Measurements from ENCODE around the gene CC2D2A.

Gene CC2D2A

DNA sequence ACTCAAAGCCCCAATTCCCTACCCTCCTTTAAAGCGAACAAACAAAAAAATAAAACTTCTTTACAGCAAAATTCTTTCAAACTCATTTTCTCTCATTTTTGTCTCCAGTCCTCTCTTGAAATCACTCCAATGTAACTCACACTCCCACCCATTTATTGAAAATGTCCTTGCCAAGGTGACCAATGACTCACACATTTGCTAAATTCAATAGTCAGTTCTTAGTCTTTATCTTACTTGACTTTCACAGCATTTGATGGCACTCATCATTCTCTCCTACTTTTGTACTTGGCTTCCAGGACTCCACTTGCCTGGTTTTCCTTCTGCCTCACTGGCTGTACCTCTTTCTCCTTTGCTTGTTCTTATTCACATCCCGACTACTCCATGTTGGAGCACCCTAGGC is 19.9 kb downstream of the CC2D2A start:
- H3K4me1 ChIP-seq (ENCODE audit: control insufficient read depth, insufficient read depth, low read length, poor library complexity, severe bottlenecking) = no peaks in the 10 kb centered on the region
- no peaks in the 10 kb centered on the region for H3K9me3 ChIP-seq (ENCODE audit: control insufficient read depth, low read length)
- no peak overlapping the region for H3K27ac ChIP-seq (ENCODE audit: low read depth, low read length, severe bottlenecking)
- WGBS, 2 experiments (ENCODE audit: insufficient coverage in 2 of 2) = 92 to 100% methylated on average over 2 of the region's 2 CpGs
- H3K36me3 ChIP-seq (ENCODE audit: control insufficient read depth, insufficient read depth, low read length) = peaks cover 18% of the 10 kb centered on the region
- no peak overlapping the region for H3K4me3 ChIP-seq (ENCODE audit: extremely low read depth, insufficient read depth, low read length, poor library complexity, severe bottlenecking)

DNA sequence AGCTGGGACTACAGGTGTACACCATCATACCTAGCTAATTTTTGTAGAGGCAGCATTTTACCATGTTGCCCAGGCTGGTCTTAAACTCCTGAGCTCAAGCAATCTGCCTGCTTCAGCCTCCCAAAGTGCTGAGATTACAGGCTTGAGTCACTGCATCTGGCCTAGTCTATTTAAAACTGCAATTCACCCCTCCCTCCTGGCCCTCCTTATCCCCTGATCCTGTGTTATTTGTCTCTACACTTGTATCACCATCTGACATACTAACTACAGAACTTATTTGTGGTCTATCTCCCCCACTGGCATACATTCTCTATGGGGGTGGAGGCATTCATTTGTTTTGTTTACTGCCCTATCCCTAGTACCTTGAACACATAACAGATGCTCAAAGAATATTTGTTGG is 23.7 kb downstream of the CC2D2A start:
- Histone ChIP-seq H3K36me3 (ENCODE audit: control insufficient read depth, insufficient read depth, low read length) (peaks cover 18% of the 10 kb centered on the region), H3K9me3 (ENCODE audit: control insufficient read depth, low read length) (peaks cover 12% of the 10 kb centered on the region), H3K4me1 (ENCODE audit: control insufficient read depth, insufficient read depth, low read length, poor library complexity, severe bottlenecking) (no peaks in the 10 kb centered on the region), H3K27ac (ENCODE audit: low read depth, low read length, severe bottlenecking) (no peak overlapping the region), H3K4me3 (ENCODE audit: extremely low read depth, insufficient read depth, low read length, poor library complexity, severe bottlenecking) (no peak overlapping the region)

DNA sequence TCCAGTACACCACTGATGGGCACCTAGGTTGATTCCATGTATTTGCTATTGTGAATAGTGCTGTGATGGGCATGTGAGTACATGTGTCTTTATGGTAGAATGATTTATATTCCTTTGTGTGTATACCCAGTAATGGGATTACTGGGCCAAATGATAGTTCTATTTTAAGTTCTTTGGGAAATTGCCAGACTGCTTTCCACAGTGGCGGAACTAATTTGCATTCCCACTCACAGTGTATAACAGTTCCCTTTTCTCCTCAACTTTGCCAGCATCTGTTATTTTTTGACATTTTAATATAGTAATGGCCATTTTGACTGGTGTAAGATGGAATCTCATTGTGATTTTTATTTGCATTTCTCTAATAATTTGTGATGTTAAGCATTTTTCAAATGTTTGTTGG is 25.9 kb downstream of the CC2D2A start:
- H3K27ac ChIP-seq (ENCODE audit: low read depth, low read length, severe bottlenecking) = no peak overlapping the region
- WGBS, 2 experiments (ENCODE audit: insufficient coverage in 2 of 2) = no CpG with 5 or more reads among the region's 1 CpG

DNA sequence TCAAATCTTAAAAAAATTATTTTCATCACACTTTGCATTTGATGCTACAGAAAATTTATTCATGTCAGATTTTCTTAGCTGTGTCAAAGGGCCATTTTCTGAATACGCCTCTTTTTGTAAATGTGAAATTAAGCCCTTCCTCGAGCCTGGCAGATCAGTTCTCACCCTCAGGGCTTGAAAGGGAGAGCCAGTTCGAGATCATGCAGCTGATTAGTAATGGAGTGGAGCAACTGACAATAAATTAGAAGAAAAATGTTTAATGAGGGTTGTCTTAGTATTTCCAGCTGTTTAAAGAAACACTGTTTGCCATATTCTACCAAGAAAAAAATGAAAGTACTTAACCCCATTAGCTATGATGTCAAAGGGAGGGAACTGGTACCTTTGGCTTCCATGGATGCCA is 28.7 kb downstream of the CC2D2A start:
- 86 to 90% methylated on average over 2 to 3 of the region's 3 CpGs for WGBS, 2 experiments (ENCODE audit: insufficient coverage in 2 of 2)
- no peaks in the 10 kb centered on the region for H3K36me3 ChIP-seq (ENCODE audit: control insufficient read depth, insufficient read depth, low read length)
- peaks cover 4% of the 10 kb centered on the region for H3K4me1 ChIP-seq (ENCODE audit: control insufficient read depth, insufficient read depth, low read length, poor library complexity, severe bottlenecking)
- no peak overlapping the region for H3K27ac ChIP-seq (ENCODE audit: low read depth, low read length, severe bottlenecking)
- H3K4me3 ChIP-seq (ENCODE audit: extremely low read depth, insufficient read depth, low read length, poor library complexity, severe bottlenecking) = no peak overlapping the region
- H3K9me3 ChIP-seq (ENCODE audit: control insufficient read depth, low read length) = peaks cover 12% of the 10 kb centered on the region

More for the DNA sequence above, 25.9 kb downstream of the CC2D2A start:
- Histone ChIP-seq H3K9me3 (ENCODE audit: control insufficient read depth, low read length) (peaks cover 12% of the 10 kb centered on the region), H3K4me3 (ENCODE audit: extremely low read depth, insufficient read depth, low read length, poor library complexity, severe bottlenecking) (no peak overlapping the region), H3K36me3 (ENCODE audit: control insufficient read depth, insufficient read depth, low read length) (no peaks in the 10 kb centered on the region), H3K4me1 (ENCODE audit: control insufficient read depth, insufficient read depth, low read length, poor library complexity, severe bottlenecking) (peaks cover 4% of the 10 kb centered on the region)

DNA sequence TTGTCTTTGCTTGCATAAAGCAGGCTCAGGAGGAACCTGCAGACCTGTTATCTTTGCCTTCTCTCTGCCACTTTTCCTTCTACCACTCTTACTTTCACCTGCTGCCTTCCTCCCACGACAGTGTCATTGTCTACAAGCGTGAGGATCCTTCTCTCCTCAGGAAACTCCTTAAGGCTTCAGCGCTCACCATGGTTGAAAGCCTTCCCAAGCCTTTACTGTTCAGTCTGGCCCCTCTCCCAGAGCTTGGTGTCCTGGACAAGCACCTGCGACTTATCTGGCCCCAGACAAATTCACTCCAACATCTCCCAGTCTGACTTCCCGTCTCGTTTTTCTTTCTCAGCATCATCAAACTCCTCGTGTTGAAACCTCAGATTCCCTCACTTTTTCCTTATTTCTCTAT is 31.0 kb downstream of the CC2D2A start:
- H3K36me3 ChIP-seq (ENCODE audit: control insufficient read depth, insufficient read depth, low read length) = peaks cover 7% of the 10 kb centered on the region
- H3K9me3 ChIP-seq (ENCODE audit: control insufficient read depth, low read length) = peaks cover 12% of the 10 kb centered on the region
- 94 to 99% methylated on average over 6 to 7 of the region's 7 CpGs for WGBS, 2 experiments (ENCODE audit: insufficient coverage in 2 of 2)
- H3K4me3 ChIP-seq (ENCODE audit: extremely low read depth, insufficient read depth, low read length, poor library complexity, severe bottlenecking) = no peak overlapping the region
- peaks cover 4% of the 10 kb centered on the region for H3K4me1 ChIP-seq (ENCODE audit: control insufficient read depth, insufficient read depth, low read length, poor library complexity, severe bottlenecking)
- no peak overlapping the region for H3K27ac ChIP-seq (ENCODE audit: low read depth, low read length, severe bottlenecking)

DNA sequence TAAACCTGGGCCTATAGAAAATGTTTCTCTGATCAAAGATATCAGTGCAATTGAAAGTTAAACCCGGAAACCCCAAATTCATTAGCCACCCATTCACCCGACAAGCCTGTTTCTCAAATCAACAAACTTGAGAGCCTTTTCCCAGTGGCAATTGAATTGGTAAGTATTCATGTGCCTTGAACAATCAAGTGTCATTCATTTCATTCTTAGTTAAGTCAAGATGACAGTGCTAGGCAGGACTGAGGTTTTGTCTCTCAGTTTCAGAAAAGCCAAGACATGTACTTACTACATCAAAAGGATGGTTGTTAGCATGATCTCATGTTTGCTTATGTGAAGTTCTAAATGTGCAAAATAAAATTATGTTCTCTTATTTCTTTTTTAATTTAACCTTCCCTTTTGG is 32.3 kb downstream of the CC2D2A start:
- no peak overlapping the region for H3K4me3 ChIP-seq (ENCODE audit: extremely low read depth, insufficient read depth, low read length, poor library complexity, severe bottlenecking)
- peaks cover 7% of the 10 kb centered on the region for H3K36me3 ChIP-seq (ENCODE audit: control insufficient read depth, insufficient read depth, low read length)
- peaks cover 8% of the 10 kb centered on the region for H3K9me3 ChIP-seq (ENCODE audit: control insufficient read depth, low read length)
- peaks cover 4% of the 10 kb centered on the region for H3K4me1 ChIP-seq (ENCODE audit: control insufficient read depth, insufficient read depth, low read length, poor library complexity, severe bottlenecking)
- no peak overlapping the region for H3K27ac ChIP-seq (ENCODE audit: low read depth, low read length, severe bottlenecking)
- no CpG with 5 or more reads among the region's 2 CpGs for WGBS, 2 experiments (ENCODE audit: insufficient coverage in 2 of 2)

DNA sequence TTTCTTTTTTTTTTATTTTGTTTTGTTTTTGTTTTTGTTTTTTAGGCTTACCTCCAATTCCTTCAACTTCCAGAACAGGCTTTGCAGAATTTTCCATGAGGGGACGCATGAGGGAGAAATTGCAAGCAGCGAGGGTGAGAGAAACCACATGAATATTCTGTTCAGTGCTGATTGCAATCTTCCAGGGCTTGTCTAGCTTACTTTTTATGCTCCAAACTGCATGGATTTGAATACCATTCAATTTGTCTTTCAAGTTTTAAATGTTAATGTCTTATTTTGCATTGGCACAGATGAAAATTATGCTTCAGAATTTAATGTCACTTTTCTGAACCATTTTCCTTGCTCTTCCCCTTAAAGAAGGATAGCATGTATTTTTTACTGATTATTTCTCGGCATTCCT is 32.7 kb downstream of the CC2D2A start:
- Histone ChIP-seq H3K4me1 (ENCODE audit: control insufficient read depth, insufficient read depth, low read length, poor library complexity, severe bottlenecking) (peaks cover 4% of the 10 kb centered on the region), H3K36me3 (ENCODE audit: control insufficient read depth, insufficient read depth, low read length) (peaks cover 8% of the 10 kb centered on the region), H3K27ac (ENCODE audit: low read depth, low read length, severe bottlenecking) (no peak overlapping the region), H3K9me3 (ENCODE audit: control insufficient read depth, low read length) (peaks cover 4% of the 10 kb centered on the region), H3K4me3 (ENCODE audit: extremely low read depth, insufficient read depth, low read length, poor library complexity, severe bottlenecking) (no peak overlapping the region)
- WGBS, 2 experiments (ENCODE audit: insufficient coverage in 2 of 2) = 85 to 92% methylated on average over 2 to 3 of the region's 3 CpGs

DNA sequence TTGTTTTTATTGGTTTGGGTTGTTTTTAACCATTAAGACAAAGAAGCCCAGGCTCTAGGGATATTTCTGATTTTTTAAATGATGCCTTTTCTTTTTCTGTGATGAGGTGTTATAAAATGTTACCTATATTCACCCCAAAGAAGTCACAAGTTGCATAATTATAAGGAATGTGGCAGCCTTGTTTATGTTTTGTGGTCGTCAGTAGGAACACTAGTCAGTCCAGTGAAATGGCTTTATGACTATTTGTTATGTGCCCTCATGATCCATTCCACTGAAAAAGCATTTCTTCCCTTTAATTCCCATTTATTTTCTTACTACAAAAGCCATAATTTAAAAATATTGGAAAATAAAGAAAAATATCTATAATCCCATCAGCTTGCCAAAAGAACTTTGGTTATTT is 34.4 kb downstream of the CC2D2A start:
- Histone ChIP-seq H3K36me3 (ENCODE audit: control insufficient read depth, insufficient read depth, low read length) (peaks cover 16% of the 10 kb centered on the region), H3K27ac (ENCODE audit: low read depth, low read length, severe bottlenecking) (peak overlapping the region; percentile 32), H3K4me1 (ENCODE audit: control insufficient read depth, insufficient read depth, low read length, poor library complexity, severe bottlenecking) (peaks cover 4% of the 10 kb centered on the region), H3K4me3 (ENCODE audit: extremely low read depth, insufficient read depth, low read length, poor library complexity, severe bottlenecking) (no peak overlapping the region), H3K9me3 (ENCODE audit: control insufficient read depth, low read length) (no peaks in the 10 kb centered on the region)
- no CpG with 5 or more reads among the region's 1 CpG for WGBS, 2 experiments (ENCODE audit: insufficient coverage in 2 of 2)

DNA sequence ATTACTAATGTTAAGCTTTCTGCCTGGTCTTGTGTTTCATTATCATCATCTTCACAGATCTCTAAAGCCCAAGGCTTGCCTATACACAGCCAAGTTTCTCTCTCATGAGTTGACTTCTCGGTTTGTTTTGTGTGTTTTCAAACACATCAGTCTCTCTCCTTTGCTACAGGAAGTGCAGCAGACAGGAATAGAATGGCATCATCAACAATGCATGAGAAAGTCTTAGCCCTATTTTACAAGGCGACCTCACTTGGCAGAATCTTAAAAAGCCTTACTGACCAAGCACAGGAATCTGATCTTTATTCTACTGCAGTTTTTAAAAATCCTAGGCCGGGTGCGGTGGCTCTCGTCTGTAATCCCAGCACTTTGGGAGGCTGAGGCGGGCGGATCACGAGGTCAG is 36.8 kb downstream of the CC2D2A start:
- H3K9me3 ChIP-seq (ENCODE audit: control insufficient read depth, low read length) = no peaks in the 10 kb centered on the region
- H3K27ac ChIP-seq (ENCODE audit: low read depth, low read length, severe bottlenecking) = peak overlapping the region; percentile 64
- H3K4me3 ChIP-seq (ENCODE audit: extremely low read depth, insufficient read depth, low read length, poor library complexity, severe bottlenecking) = no peak overlapping the region
- H3K4me1 ChIP-seq (ENCODE audit: control insufficient read depth, insufficient read depth, low read length, poor library complexity, severe bottlenecking) = no peaks in the 10 kb centered on the region
- peaks cover 33% of the 10 kb centered on the region for H3K36me3 ChIP-seq (ENCODE audit: control insufficient read depth, insufficient read depth, low read length)
- 67 to 94% methylated on average over 1 to 5 of the region's 8 CpGs for WGBS, 2 experiments (ENCODE audit: insufficient coverage in 2 of 2)

DNA sequence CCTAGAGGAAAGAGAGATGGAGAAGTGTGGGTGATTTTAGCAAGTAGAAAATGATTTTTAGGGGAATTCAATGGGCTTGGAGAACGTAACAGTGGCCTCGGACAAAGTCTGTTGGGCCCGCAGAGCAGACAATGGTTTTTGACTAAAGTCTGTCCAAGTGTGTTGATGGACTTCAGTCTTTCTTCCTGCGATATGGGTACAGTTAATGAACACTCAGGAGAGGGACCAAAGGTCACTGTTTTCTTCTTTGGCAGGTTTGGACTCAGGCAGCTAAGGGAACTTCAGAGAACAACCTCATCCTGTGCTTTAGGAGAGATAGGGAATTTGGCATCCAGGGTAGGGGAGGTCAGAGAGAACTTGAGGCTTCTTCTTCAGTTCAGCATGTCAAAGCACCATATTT is 38.0 kb downstream of the CC2D2A start:
- H3K4me3 ChIP-seq (ENCODE audit: extremely low read depth, insufficient read depth, low read length, poor library complexity, severe bottlenecking) = no peak overlapping the region
- no peaks in the 10 kb centered on the region for H3K9me3 ChIP-seq (ENCODE audit: control insufficient read depth, low read length)
- H3K4me1 ChIP-seq (ENCODE audit: control insufficient read depth, insufficient read depth, low read length, poor library complexity, severe bottlenecking) = no peaks in the 10 kb centered on the region
- H3K27ac ChIP-seq (ENCODE audit: low read depth, low read length, severe bottlenecking) = no peak overlapping the region
- peaks cover 42% of the 10 kb centered on the region for H3K36me3 ChIP-seq (ENCODE audit: control insufficient read depth, insufficient read depth, low read length)
- WGBS, 2 experiments (ENCODE audit: insufficient coverage in 2 of 2) = 80 to 83% methylated on average over 4 of the region's 4 CpGs

DNA sequence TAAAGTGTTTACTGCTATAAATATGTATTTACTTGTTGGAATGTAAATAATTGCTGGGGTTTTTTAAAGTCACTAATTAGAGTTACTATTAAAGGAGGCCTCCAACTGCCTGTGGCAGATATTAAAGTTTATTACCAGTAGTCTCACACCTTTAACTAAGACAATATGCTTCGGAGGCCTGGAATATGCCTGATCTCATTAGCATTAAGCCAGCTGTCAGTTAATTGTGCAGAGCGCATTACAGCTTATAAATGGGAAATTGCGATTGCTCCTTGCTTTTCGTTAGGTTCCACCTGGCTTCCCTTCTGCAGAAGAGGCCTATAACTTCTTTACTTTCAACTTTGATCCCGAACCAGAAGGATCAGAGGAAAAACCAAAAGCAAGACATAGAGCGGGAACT is 41.3 kb downstream of the CC2D2A start:
- Histone ChIP-seq H3K36me3 (ENCODE audit: control insufficient read depth, insufficient read depth, low read length) (peaks cover 43% of the 10 kb centered on the region), H3K4me1 (ENCODE audit: control insufficient read depth, insufficient read depth, low read length, poor library complexity, severe bottlenecking) (no peaks in the 10 kb centered on the region), H3K9me3 (ENCODE audit: control insufficient read depth, low read length) (no peaks in the 10 kb centered on the region), H3K27ac (ENCODE audit: low read depth, low read length, severe bottlenecking) (no peak overlapping the region), H3K4me3 (ENCODE audit: extremely low read depth, insufficient read depth, low read length, poor library complexity, severe bottlenecking) (no peak overlapping the region)
- 93 to 95% methylated on average over 3 to 6 of the region's 6 CpGs for WGBS, 2 experiments (ENCODE audit: insufficient coverage in 2 of 2)

DNA sequence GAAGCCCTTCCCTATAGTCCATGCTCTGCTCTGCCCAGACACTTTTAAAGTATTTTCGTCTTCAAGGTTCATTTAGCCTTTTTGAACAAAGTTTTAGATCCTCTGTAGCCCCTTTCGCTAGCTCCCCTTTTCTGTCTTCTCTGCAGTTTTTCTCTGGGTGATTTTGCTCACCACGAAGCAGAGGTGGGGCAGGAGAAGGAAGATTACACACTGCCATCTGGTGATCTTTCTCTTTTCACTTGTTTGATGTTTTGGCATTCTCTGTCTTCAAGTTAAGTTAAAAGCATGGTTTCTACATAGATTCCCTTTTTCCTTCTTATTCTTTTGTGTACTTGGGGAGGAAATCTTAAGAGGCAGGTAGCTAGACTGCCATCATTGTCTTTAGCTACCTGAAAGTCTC is 43.9 kb downstream of the CC2D2A start:
- no peaks in the 10 kb centered on the region for H3K4me1 ChIP-seq (ENCODE audit: control insufficient read depth, insufficient read depth, low read length, poor library complexity, severe bottlenecking)
- no peak overlapping the region for H3K27ac ChIP-seq (ENCODE audit: low read depth, low read length, severe bottlenecking)
- peaks cover 58% of the 10 kb centered on the region for H3K36me3 ChIP-seq (ENCODE audit: control insufficient read depth, insufficient read depth, low read length)
- H3K9me3 ChIP-seq (ENCODE audit: control insufficient read depth, low read length) = no peaks in the 10 kb centered on the region
- 78 to 92% methylated on average over 1 to 2 of the region's 3 CpGs for WGBS, 2 experiments (ENCODE audit: insufficient coverage in 2 of 2)
- no peak overlapping the region for H3K4me3 ChIP-seq (ENCODE audit: extremely low read depth, insufficient read depth, low read length, poor library complexity, severe bottlenecking)
